ENCODE results near the gene GOPC. TPM values are rescaled to one million over a fixed set of nuclear protein-coding genes. Genes with fewer than 3 reads are reported as not detected.

GOPC gene
- total and polyA plus RNA-seq, 2 donors (not counting 1 experiment from before 2014, with no cell fraction given) = 8.9 to 26.7 TPM

GRCh38 chr6:117590447-117590846 lies 11.9 kb downstream of the GOPC start:
- TF ChIP-seq CTCF (IDR thresholded peaks at IDR 0.05) = no peak
- TF ChIP-seq EZH2 (IDR thresholded peaks at IDR 0.05; ENCODE audit: borderline replicate concordance, insufficient read depth, low read depth, low read length, poor library complexity, severe bottlenecking) = no peak
- 94% methylated on average over 2 of the region's 5 CpGs for WGBS (ENCODE audit: insufficient coverage)
- DNase-seq (no peak), ATAC-seq (ENCODE audit: low read depth) (no peak)
- no peak overlapping the region for H3K4me3 ChIP-seq (ENCODE audit: control extremely low read depth in 1 of 5, extremely low read depth in 1 of 5, insufficient read depth in 1 of 5, low read depth in 2 of 5, low read length in 4 of 5)
- H3K9me3 ChIP-seq (ENCODE audit: control extremely low read depth in 1 of 3, control insufficient read depth in 2 of 3, insufficient read depth in 1 of 3, low read length in 2 of 3) = no peaks in the 10 kb centered on the region
- Mint-ChIP-seq H3K27me3 (no peaks in the 10 kb centered on the region), H3K4me3 (no peak overlapping the region), H3K4me1 (peaks cover 14% of the 10 kb centered on the region), H3K9me3 (ENCODE audit: insufficient read depth) (no peaks in the 10 kb centered on the region), H3K27ac (no peak overlapping the region)
- ChIA-PET CTCF (interaction anchor here (1.9 kb wide), 1 partner anchor 14 kb away, joined by 8 read pairs; no protein-coding TSS in a partner anchor), POLR2A (no interaction called here)
- H3K27ac ChIP-seq (ENCODE audit: low read length in 2 of 2) = no peak overlapping the region
- peaks cover 0 to 8% of the 10 kb centered on the region in 2 experiments for H3K36me3 ChIP-seq (replicated peaks in 1 of 2; ENCODE audit: control extremely low read depth in 1 of 2, control insufficient read depth in 1 of 2, extremely low read depth in 1 of 2, insufficient read depth in 2 of 2, low read length in 1 of 2)
- peaks cover 50% of the 10 kb centered on the region for H4K20me1 ChIP-seq (ENCODE audit: control insufficient read depth, insufficient read depth, low read length, poor library complexity, severe bottlenecking)
- intact Hi-C loops (cut with micrococcal nuclease) = no loop called here
- H3K9ac ChIP-seq (ENCODE audit: low read length) = no peak overlapping the region
- no peaks in the 10 kb centered on the region for H3K4me1 ChIP-seq (ENCODE audit: control insufficient read depth in 2 of 2, insufficient read depth in 2 of 2, low read length in 2 of 2)
- no peaks in the 10 kb centered on the region for H3K27me3 ChIP-seq (replicated peaks in 1 of 4; ENCODE audit: control extremely low read depth in 1 of 4, control insufficient read depth in 3 of 4, insufficient read depth in 4 of 4, low read length in 3 of 4)
- no peak overlapping the region for H2AFZ ChIP-seq (ENCODE audit: insufficient read depth, low read depth, low read length, poor library complexity, severe bottlenecking)
- peaks cover 48% of the 10 kb centered on the region for H3K79me2 ChIP-seq (ENCODE audit: control insufficient read depth, insufficient read depth, low read length)
- no peak overlapping the region for H3K4me2 ChIP-seq (replicated peaks; ENCODE audit: low read depth, low read length, poor library complexity, severe bottlenecking)

- peaks cover 21% of the 10 kb centered on the region for H4K20me1 ChIP-seq (ENCODE audit: control insufficient read depth, insufficient read depth, low read length, poor library complexity, severe bottlenecking)
- peaks cover 0 to 6% (median 0%) of the 10 kb centered on the region in 3 donors for H3K9me3 ChIP-seq (ENCODE audit: control extremely low read depth in 1 of 3, control insufficient read depth in 2 of 3, insufficient read depth in 1 of 3, low read length in 2 of 3)
- H3K36me3 ChIP-seq (replicated peaks in 1 of 2; ENCODE audit: control extremely low read depth in 1 of 2, control insufficient read depth in 1 of 2, extremely low read depth in 1 of 2, insufficient read depth in 2 of 2, low read length in 1 of 2) = peaks cover 0 to 17% of the 10 kb centered on the region in 2 experiments
- H3K79me2 ChIP-seq (ENCODE audit: control insufficient read depth, insufficient read depth, low read length) = peaks cover 16% of the 10 kb centered on the region
- H3K9me3 Mint-ChIP-seq (ENCODE audit: insufficient read depth) = no peaks in the 10 kb centered on the region
- no peak for TF ChIP-seq CTCF (IDR thresholded peaks at IDR 0.05)
- no peak for TF ChIP-seq EZH2 (IDR thresholded peaks at IDR 0.05; ENCODE audit: borderline replicate concordance, insufficient read depth, low read depth, low read length, poor library complexity, severe bottlenecking)
- H3K4me3 ChIP-seq (ENCODE audit: control extremely low read depth in 1 of 5, extremely low read depth in 1 of 5, insufficient read depth in 1 of 5, low read depth in 2 of 5, low read length in 4 of 5) = no peak overlapping the region
- H2AFZ ChIP-seq (ENCODE audit: insufficient read depth, low read depth, low read length, poor library complexity, severe bottlenecking) = no peak overlapping the region
- no peak overlapping the region for H3K27ac Mint-ChIP-seq
- H3K4me3 Mint-ChIP-seq = no peak overlapping the region
- no peaks in the 10 kb centered on the region for H3K27me3 Mint-ChIP-seq
- POLR2A ChIA-PET = no interaction called here
- CTCF ChIA-PET = interaction anchor here (0.6 to 1.2 kb wide), 2 partner anchors 29 to 136 kb away, joined by 3 read pairs; no protein-coding TSS in a partner anchor
- H3K4me1 Mint-ChIP-seq = peaks cover 8% of the 10 kb centered on the region
- DNase-seq (no peak), ATAC-seq (ENCODE audit: low read depth) (no peak)
- H3K4me1 ChIP-seq (ENCODE audit: control insufficient read depth in 2 of 2, insufficient read depth in 2 of 2, low read length in 2 of 2) = no peaks in the 10 kb centered on the region
- no peak overlapping the region for H3K4me2 ChIP-seq (replicated peaks; ENCODE audit: low read depth, low read length, poor library complexity, severe bottlenecking)
- intact Hi-C loops (cut with micrococcal nuclease) = no loop called here
- H3K27me3 ChIP-seq (replicated peaks in 1 of 4; ENCODE audit: control extremely low read depth in 1 of 4, control insufficient read depth in 3 of 4, insufficient read depth in 4 of 4, low read length in 3 of 4) = no peaks in the 10 kb centered on the region
- H3K27ac ChIP-seq (ENCODE audit: low read length in 2 of 2) = no peak overlapping the region
- no peak overlapping the region for H3K9ac ChIP-seq (ENCODE audit: low read length)
These were observed 16.7 kb downstream of the GOPC start for GRCh38 chr6:117585647-117586046.
